Measurements from ENCODE around the gene NRGN.

- TF ChIP-seq CTCF (conservative IDR thresholded peaks at IDR 0.05 in 1 of 2, IDR thresholded peaks at IDR 0.05 in 1 of 2; ENCODE audit: extremely low read depth in 1 of 2, insufficient read depth in 1 of 2, low read depth in 1 of 2, low read length in 2 of 2) (no peak), EZH2 (IDR thresholded peaks at IDR 0.05; ENCODE audit: borderline replicate concordance, low read length) (no peak)
These were observed 22.4 kb downstream of the NRGN start, which contains the start of gene ESAM for GRCh38 chr11:124762105-124762623.
